NT2/D1 (cell line): Measurements from ENCODE around the gene PWWP2B.

ENCODE experiments used
- DNase-seq: peaks from one replicate; pipeline ENCODE4 v3.0.0-alpha.2; 2011; ENCODE audit warnings: low read depth, low spot score
- H3K27me3 ChIP-seq: 2 replicates; pipeline ENCODE4 v1.6.0; 2011; ENCODE audit warnings: mild to moderate bottlenecking; ENCODE audit not compliant: insufficient read length, insufficient read depth
- H3K36me3 ChIP-seq: 2 replicates; pipeline ENCODE4 v1.6.1; 2011; ENCODE audit warnings: mild to moderate bottlenecking, low read length, mixed read lengths; ENCODE audit not compliant: insufficient read depth, insufficient read length
- H3K4me1 ChIP-seq: 2 replicates; pipeline ENCODE4 v1.5.1; 2011; ENCODE audit not compliant: insufficient read depth, insufficient read length
- H3K4me3 ChIP-seq: 2 replicates; pipeline ENCODE4 v1.5.1; 2011; ENCODE audit warnings: low read depth; ENCODE audit not compliant: insufficient read length
- H3K9ac ChIP-seq: 2 replicates; pipeline ENCODE4 v1.6.0; 2011; ENCODE audit warnings: low read depth; ENCODE audit not compliant: insufficient read length
- H3K9me3 ChIP-seq: 2 replicates; pipeline ENCODE4 v1.5.1; 2011; ENCODE audit warnings: mild to moderate bottlenecking, low read length; ENCODE audit not compliant: insufficient read depth
- SUZ12 ChIP-seq: IDR thresholded peaks from 2 replicates; pipeline ENCODE4 v1.6.1; 2011; ENCODE audit not compliant: insufficient read length, insufficient read depth; ENCODE audit errors: extremely low read depth
- YY1 ChIP-seq: IDR thresholded peaks from 2 replicates; pipeline ENCODE4 v1.6.1; 2011; ENCODE audit not compliant: insufficient read length, insufficient read depth
- ZNF274 ChIP-seq: IDR thresholded peaks from 2 replicates; pipeline ENCODE4 v1.6.1; 2011; ENCODE audit warnings: mild to moderate bottlenecking, low read depth, low read length

The PWWP2B gene

DNA sequence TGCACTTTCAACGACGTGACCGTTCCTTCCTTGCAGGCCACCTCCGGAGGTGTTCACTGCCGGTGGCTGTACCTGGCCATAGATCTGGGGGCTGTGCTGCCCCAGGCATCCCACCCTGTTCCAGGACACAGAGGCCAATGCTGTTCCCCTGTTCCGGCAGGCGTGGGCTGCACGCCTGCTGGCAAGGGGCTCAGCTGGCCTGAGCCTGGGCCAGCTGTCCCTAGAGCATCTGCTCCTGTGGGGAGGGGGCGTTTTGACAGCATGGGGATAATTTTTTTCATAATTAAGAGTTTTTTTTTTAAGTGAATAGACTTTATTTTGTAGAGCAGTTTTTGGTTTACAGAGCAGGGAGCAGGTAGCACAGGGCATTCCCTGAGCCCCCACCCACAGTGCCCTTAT lies 28.8 kb downstream of the PWWP2B start:
- no peak for DNase-seq
- TF ChIP-seq SUZ12 (no peak), YY1 (no peak), ZNF274 (no peak)
- H3K27me3 ChIP-seq: no peaks in the 10 kb centered on the region
- H3K36me3 ChIP-seq: no peaks in the 10 kb centered on the region
- no peak overlapping the region for H3K9ac ChIP-seq
- H3K4me1 ChIP-seq: peaks cover 10% of the 10 kb centered on the region
- no peaks in the 10 kb centered on the region for H3K9me3 ChIP-seq
- no peak overlapping the region for H3K4me3 ChIP-seq

DNA sequence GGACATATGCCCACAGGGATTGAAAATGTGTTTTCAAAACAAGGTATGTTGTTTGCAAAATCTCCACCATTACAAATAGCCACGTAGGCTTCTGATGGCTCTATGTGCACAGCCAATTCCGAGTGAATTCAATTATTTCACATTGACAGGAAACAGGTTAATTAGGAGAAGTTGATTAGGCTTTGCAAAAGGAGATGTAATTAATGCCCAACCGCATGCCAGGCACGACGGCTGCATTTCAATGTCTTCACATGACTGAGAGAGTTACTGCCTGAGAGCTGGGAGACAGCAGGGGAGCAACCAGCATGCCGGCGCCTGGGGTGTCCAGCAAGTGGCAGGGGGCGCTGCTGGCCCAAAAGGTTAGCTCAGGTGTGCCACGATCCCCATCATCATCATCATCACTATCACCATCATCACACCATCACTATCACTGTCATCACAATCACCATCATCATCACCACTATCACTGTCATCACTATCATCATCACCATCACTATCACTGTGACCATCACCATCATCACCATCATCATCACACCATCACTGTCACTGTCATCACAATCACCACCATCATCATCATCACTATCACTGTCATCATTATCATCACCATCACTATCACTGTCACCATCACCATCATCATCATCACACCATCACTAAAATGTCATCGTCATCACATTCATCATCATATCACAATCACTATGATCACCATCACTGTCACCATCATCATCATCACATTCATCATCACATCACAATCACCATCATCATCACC lies 30.2 kb downstream of the PWWP2B start:
- TF ChIP-seq ZNF274 (no peak), SUZ12 (no peak), YY1 (no peak)
- H3K36me3 ChIP-seq: no peaks in the 10 kb centered on the region
- peaks cover 5% of the 10 kb centered on the region for H3K4me1 ChIP-seq

DNA sequence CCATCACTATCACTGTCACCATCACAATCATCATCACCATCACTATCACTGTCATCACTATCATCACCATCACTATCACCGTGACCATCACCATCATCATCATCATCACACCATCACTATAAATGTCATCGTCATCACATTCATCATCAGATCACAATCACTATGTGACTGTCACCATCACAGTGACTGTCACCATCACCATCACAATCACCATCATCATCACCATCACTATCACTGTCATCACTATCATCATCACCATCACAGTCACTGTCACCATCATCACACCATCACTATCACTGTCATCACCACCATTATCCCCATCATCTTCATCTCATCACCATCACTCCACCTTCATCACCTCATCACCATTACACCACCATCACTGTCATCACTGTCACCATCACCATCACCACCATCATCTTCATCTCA lies 31.0 kb downstream of the PWWP2B start:
- TF ChIP-seq ZNF274 (no peak), SUZ12 (no peak), YY1 (no peak)
- no peaks in the 10 kb centered on the region for H3K36me3 ChIP-seq
- H3K9ac ChIP-seq: no peak overlapping the region
- peaks cover 4% of the 10 kb centered on the region for H3K4me1 ChIP-seq
- H3K4me3 ChIP-seq: no peak overlapping the region
- H3K27me3 ChIP-seq: no peaks in the 10 kb centered on the region
- no peak for DNase-seq
- H3K9me3 ChIP-seq: no peaks in the 10 kb centered on the region

More for the DNA sequence above, 30.2 kb downstream of the PWWP2B start:
- H3K9me3 ChIP-seq: no peaks in the 10 kb centered on the region
- no peak for DNase-seq
- no peak overlapping the region for H3K4me3 ChIP-seq
- no peaks in the 10 kb centered on the region for H3K27me3 ChIP-seq
- H3K9ac ChIP-seq: no peak overlapping the region

DNA sequence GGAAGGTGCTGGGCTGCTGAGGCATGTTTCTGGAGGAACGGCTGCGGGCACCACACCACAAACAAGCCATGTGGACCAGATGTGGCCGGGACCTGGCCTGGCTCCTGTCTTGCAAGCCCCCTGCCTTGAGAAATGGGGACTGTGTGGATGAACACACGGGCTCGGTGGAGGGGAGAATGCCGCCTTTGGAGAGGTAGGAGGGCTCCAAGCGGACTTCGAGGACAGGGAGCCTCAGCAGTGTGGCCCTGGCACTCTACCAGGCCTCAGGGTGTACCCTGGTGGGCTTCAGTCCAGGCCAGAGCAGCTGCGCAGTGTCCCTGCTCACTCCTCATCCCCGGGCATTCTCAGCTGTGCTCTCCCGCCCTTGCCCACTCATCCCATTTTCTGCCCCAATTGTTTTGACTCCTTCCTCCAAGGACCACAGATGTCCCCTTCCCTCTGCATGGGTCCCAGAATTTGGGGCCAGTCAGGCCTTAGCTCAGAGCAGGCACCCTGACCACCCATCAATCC lies 31.5 kb downstream of the PWWP2B start:
- no peak for DNase-seq
- H3K4me3 ChIP-seq: no peak overlapping the region
- no peak overlapping the region for H3K9ac ChIP-seq
- no peaks in the 10 kb centered on the region for H3K36me3 ChIP-seq
- H3K27me3 ChIP-seq: no peaks in the 10 kb centered on the region
- H3K9me3 ChIP-seq: no peaks in the 10 kb centered on the region
- TF ChIP-seq ZNF274: no peak
- TF ChIP-seq SUZ12: no peak
- TF ChIP-seq YY1: no peak
- peaks cover 4% of the 10 kb centered on the region for H3K4me1 ChIP-seq

DNA sequence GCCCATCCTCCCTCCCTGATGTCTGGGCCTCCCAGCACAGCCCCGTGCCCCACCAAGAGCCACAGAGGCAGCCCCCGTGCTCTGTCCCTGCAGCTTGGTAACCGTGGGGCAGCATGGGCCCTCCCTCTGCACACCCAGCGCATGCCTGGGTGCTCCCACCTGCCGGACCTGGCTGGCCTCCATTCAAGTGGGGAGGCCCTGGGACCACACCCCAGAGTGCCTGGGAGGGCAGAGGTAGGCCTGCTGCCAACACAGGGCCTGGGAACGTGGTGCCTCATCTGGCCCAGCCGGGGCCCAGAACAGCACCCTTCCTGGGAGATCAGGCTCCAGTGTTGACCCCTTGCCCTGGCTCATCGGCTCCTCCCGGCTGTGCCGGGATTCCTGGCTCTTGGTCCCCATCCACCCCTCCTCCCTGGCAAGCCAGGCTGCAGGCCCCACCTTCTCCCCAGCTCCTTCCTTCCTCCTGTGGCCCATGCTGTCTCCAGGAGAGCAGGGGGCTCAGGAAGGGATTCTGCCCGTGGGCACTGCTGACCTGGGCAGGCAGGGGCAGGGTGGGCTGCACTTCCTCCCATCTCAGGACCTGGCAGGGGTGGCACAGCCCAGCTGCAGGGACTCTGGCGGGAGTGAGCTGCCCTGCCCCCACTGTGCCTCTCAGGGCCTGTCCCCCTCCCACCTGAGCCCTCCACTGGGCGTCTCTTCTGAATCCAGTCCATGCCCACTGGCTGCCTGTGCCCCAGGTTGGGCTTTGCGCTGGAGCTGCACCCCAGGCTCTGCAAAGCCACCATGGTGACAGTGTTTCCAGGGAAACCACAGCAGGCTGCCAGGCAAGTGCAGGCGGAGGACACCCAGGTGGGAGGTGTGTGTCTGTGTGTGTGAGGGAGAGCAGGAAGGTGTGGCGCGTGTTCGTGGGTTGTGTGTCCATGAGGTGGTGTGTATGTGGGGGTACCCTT lies 32.6 kb downstream of the PWWP2B start:
- DNase-seq: no peak
- Histone ChIP-seq H3K27me3 (no peaks in the 10 kb centered on the region), H3K9ac (no peak overlapping the region), H3K36me3 (no peaks in the 10 kb centered on the region), H3K4me3 (no peak overlapping the region), H3K9me3 (no peaks in the 10 kb centered on the region), H3K4me1 (peaks cover 4% of the 10 kb centered on the region)
- TF ChIP-seq ZNF274 (no peak), SUZ12 (no peak), YY1 (no peak)

DNA sequence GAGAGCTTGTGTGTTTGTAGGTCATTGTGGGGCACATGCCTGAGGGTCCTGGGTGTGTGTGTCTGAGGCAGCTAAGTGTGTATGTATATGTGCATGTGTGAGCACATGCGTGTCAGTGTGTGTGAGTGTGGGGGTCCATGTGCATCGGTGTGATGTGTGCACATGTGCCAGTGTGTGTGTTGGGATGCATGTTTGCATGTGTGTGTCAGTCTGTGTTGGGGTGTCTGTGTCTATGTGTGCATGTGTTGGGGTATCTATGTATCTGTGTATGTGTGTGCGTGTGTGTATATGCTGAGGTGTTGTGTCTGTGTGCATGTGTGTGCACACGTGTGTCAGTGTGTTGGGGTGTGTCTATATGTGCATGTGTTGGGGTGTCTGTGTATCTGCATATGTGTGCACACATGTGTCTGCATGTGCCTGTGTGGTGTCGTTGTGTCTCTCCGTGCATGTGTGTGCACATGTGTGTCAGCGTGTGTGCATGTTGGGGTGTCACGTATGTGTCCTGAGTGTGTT lies 33.3 kb downstream of the PWWP2B start:
- DNase-seq: no peak
- TF ChIP-seq ZNF274: no peak
- TF ChIP-seq SUZ12: no peak
- no peak for TF ChIP-seq YY1
- Histone ChIP-seq H3K9me3 (no peaks in the 10 kb centered on the region), H3K27me3 (no peaks in the 10 kb centered on the region), H3K4me1 (peaks cover 4% of the 10 kb centered on the region), H3K9ac (no peak overlapping the region), H3K36me3 (no peaks in the 10 kb centered on the region), H3K4me3 (no peak overlapping the region)

DNA sequence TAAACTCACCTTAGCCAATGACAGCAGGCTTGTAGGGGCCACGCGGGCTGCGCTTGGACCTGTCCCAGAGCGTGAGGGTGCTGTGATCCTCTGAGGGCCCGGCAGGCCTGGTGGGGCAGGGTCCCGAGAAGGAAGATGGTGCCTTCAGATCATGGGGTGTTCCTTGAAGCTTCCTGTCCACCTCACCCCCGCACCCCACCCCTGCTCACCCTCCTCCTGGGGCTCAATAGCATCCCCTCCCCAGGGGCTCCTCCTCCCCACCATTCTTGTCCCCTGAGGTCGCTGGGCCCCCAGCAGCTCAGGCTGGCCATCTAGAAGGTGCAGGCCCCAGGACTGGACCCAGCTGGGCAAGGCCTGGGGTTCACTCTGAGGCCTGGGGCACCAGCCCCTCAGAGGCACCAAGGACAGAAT lies 33.9 kb downstream of the PWWP2B start:
- H3K27me3 ChIP-seq: no peaks in the 10 kb centered on the region
- peaks cover 4% of the 10 kb centered on the region for H3K4me1 ChIP-seq
- H3K9me3 ChIP-seq: no peaks in the 10 kb centered on the region
- no peaks in the 10 kb centered on the region for H3K36me3 ChIP-seq
- TF ChIP-seq YY1: no peak
- TF ChIP-seq ZNF274: no peak
- no peak for TF ChIP-seq SUZ12
- no peak overlapping the region for H3K9ac ChIP-seq
- H3K4me3 ChIP-seq: no peak overlapping the region
- no peak for DNase-seq
